Neuron (in vitro differentiated cells): ENCODE results near the gene LRRIQ1.

ENCODE experiments used
- H2AFZ ChIP-seq: one replicate; pipeline ENCODE4 v1.6.1; 2013; ENCODE audit warnings: low read depth, mild to moderate bottlenecking, inconsistent platforms, low read length, moderate library complexity
- H3K27me3 ChIP-seq: one replicate; pipeline ENCODE4 v1.6.1; 2013; ENCODE audit warnings: low read length; ENCODE audit not compliant: insufficient read depth
- H3K36me3 ChIP-seq: one replicate; pipeline ENCODE4 v1.6.1; 2013; ENCODE audit warnings: low read length; ENCODE audit not compliant: insufficient read depth
- H3K4me1 ChIP-seq: one replicate; pipeline ENCODE4 v1.6.1; 2013; ENCODE audit warnings: low read length; ENCODE audit not compliant: insufficient read depth
- H3K4me3 ChIP-seq: 2 replicates; pipeline ENCODE4 v1.5.1; 2013; ENCODE audit warnings: mild to moderate bottlenecking, low read length, moderate library complexity
- H3K9me3 ChIP-seq: one replicate; pipeline ENCODE4 v1.6.1; 2013; ENCODE audit warnings: low read length

The LRRIQ1 gene

DNA sequence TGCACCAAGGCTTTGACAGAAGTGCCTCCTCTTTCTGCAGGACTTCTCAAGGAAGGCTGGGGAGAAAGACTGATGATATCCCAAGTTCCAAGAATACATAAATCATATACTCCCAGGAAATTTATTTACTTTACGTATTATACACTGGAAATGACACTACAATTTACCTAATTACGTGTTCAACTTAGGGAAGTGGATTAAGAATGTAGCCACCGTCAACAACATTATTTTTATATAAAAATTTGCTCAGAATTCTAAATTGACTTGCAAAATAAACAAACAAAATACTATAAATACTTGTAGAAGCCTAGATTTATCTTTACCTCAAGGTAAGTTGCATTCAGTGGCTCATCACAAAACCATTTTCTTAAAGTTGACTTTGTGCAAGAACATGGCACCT lies 19.0 kb upstream of the LRRIQ1 start:
- Histone ChIP-seq H3K36me3 (no peaks in the 10 kb centered on the region), H3K4me1 (peaks cover 6% of the 10 kb centered on the region), H2AFZ (no peak overlapping the region), H3K4me3 (no peak overlapping the region), H3K9me3 (no peaks in the 10 kb centered on the region), H3K27me3 (no peaks in the 10 kb centered on the region)

DNA sequence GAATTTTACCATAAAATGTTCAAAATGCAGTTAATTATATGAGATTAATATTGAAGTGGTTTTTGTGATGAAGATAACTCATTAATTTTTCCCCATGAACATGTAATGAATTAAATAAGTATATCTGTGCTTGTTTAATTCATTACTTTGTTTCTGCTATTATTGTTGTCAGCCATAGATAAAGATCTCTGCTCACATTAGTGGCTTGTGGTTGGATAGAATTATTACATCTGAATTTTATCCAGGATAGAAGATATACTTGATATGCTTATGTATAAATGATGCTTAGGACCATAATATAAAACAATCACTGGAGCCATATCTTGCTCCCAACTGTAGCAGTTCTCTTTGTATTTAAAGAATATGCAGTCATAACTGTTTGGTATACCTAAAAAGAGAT lies 18.5 kb upstream of the LRRIQ1 start:
- Histone ChIP-seq H3K4me1 (peaks cover 6% of the 10 kb centered on the region), H2AFZ (no peak overlapping the region), H3K4me3 (no peak overlapping the region), H3K9me3 (no peaks in the 10 kb centered on the region), H3K27me3 (no peaks in the 10 kb centered on the region), H3K36me3 (no peaks in the 10 kb centered on the region)

DNA sequence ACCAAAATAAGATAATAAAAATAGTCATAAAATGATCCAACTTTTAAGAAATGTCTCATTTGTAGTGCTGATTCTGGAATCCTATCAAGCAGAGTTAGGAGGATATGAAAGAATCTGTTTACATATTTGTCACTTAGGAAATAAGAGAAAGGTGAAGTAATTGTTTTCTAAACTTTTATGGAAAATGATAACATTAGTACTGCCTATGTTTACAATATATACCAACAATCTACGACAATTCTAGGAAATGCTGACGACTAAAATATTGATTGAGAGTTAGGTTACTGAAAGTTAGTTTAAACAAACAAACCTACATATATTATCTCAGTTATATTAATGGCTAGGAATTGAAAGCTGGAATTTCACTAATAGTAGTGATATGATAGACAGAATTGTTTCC lies 18.1 kb upstream of the LRRIQ1 start:
- Histone ChIP-seq H3K9me3 (no peaks in the 10 kb centered on the region), H3K36me3 (no peaks in the 10 kb centered on the region), H3K4me1 (peaks cover 6% of the 10 kb centered on the region), H3K27me3 (no peaks in the 10 kb centered on the region), H3K4me3 (no peak overlapping the region), H2AFZ (no peak overlapping the region)

DNA sequence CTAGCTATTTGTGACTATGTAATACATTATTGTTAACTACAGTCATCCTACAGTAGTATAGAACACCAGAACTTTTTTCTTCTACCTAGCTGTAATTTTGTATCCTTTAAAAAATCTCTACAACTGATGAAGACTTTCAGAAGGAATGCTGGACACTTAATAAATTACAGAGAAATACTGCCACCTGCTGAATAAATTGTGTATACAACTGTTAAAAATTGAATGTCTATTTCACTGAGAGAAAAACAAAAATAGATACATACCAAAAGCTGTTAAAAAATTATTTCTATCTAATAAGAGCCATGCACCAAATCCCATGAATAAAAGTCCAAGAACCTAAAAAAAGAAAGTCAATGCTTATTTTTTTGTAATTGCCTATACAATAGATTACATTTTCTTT lies 6.7 kb upstream of the LRRIQ1 start:
- H2AFZ ChIP-seq = no peak overlapping the region
- no peaks in the 10 kb centered on the region for H3K4me1 ChIP-seq
- no peaks in the 10 kb centered on the region for H3K9me3 ChIP-seq
- H3K4me3 ChIP-seq = no peak overlapping the region
- no peaks in the 10 kb centered on the region for H3K36me3 ChIP-seq
- H3K27me3 ChIP-seq = no peaks in the 10 kb centered on the region

DNA sequence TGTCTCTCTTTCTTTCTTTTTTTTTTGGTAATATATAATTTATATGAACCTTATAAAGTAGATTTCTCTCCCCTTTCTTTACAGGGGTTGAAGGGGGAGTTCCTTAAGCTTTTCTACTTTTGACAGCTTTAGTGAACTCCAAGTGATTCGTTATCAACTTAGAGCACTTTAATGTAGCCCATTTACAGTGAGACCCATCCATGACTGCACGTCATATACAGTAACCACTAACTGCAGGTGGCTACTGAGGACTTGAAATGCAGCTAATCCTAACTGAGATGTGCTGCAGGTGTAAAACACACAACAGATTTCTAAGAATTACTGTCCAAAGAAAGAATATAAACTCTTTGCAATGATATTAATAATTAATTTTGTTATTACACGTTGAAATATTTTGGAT lies 582 bp downstream of the LRRIQ1 start:
- H3K27me3 ChIP-seq = no peaks in the 10 kb centered on the region
- peak overlapping the region; percentile 86 for H2AFZ ChIP-seq
- H3K9me3 ChIP-seq = no peaks in the 10 kb centered on the region
- peak overlapping the region; percentile 74 for H3K4me3 ChIP-seq
- no peaks in the 10 kb centered on the region for H3K36me3 ChIP-seq
- peaks cover 2% of the 10 kb centered on the region for H3K4me1 ChIP-seq

DNA sequence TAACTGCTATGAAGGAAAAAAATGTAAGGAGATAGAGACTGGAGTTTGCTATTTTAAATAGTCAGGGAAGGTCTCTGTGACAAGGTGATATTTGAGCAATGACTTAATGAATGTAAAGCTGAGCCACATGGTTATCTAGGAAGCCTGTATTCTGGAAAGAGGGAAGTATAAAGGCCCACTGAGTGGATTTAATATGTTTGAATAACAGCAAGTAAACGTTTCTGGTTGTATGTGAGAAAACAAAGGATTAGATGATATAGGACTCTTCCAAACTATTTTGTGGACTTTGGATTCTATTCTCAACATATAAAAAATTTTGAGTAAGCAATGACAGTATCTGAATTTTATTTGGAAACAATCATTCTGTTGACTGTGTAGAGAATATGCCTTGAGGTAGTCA lies 5.2 kb downstream of the LRRIQ1 start:
- Histone ChIP-seq H3K27me3 (no peaks in the 10 kb centered on the region), H3K9me3 (no peaks in the 10 kb centered on the region), H3K4me3 (no peak overlapping the region), H3K4me1 (no peaks in the 10 kb centered on the region), H3K36me3 (no peaks in the 10 kb centered on the region), H2AFZ (no peak overlapping the region)

DNA sequence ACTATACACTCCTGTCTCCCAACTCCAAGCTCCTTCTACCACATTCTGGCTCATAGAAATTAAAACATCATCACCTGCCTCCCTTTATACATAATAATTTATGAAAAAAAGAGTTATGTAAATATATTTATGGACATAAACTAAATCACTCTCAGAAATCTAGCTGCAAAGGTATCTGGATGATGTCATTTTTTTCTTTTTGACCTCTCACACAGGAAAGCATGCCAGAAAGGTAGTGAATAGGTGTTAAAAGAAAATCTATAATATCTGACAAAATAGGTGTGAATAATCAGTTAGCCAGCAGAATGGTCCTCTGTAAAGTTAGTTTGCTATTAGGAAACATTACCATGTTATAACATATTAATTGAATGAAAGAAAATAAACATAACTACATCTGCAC lies 7.7 kb downstream of the LRRIQ1 start:
- Histone ChIP-seq H3K4me1 (no peaks in the 10 kb centered on the region), H2AFZ (no peak overlapping the region), H3K4me3 (no peak overlapping the region), H3K9me3 (no peaks in the 10 kb centered on the region), H3K36me3 (no peaks in the 10 kb centered on the region), H3K27me3 (no peaks in the 10 kb centered on the region)

DNA sequence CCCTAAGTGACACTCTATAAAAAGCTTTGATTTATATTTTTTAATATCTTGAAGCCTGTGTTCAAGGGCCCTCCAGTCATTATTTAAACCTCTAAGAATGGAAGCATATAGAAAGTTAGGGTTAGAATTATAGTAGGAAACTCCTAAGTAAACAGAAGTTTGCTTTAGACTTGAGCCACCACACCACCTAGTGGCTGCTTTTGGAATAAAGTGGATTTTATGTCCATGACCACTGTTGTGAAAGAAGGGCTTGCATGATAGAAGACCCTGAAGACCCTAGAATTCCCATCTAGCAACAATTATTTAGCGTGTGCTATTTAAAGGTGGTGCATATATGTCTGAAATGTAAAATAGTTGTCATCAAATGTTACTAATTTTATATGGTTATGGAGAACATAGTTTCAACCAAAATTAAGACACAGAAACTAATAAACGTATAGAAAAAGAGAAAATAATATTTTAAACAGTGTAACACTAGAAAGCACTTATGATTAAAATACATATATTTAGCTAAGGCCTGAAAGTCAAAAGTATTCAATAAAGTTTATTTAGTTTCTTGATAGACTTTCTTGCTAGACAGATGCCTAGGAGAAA lies 21.3 kb downstream of the LRRIQ1 start:
- Histone ChIP-seq H3K9me3 (no peaks in the 10 kb centered on the region), H2AFZ (no peak overlapping the region), H3K36me3 (no peaks in the 10 kb centered on the region), H3K4me1 (no peaks in the 10 kb centered on the region), H3K27me3 (no peaks in the 10 kb centered on the region), H3K4me3 (no peak overlapping the region)

DNA sequence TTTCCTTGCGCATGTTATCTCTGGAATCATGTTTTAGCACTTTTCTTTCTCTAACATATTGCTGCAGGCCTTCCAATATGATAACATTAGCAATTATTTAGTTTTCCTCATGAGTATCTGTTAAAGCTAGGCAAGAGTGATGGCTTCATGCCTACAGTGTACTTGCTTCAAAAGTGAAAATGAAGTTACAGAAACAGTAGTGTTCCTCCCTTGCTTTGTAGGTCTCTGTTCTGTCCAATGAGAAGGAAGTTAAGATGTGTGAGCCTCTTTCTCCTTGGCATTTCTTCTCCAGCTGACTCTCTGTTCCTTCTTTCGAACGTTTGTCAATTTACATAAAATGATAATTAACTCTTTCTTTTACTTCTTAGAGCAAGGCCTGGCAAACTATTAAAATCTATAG lies 22.2 kb downstream of the LRRIQ1 start:
- H3K36me3 ChIP-seq = no peaks in the 10 kb centered on the region
- H3K9me3 ChIP-seq = no peaks in the 10 kb centered on the region
- no peaks in the 10 kb centered on the region for H3K27me3 ChIP-seq
- no peak overlapping the region for H2AFZ ChIP-seq
- H3K4me3 ChIP-seq = no peak overlapping the region
- H3K4me1 ChIP-seq = no peaks in the 10 kb centered on the region

DNA sequence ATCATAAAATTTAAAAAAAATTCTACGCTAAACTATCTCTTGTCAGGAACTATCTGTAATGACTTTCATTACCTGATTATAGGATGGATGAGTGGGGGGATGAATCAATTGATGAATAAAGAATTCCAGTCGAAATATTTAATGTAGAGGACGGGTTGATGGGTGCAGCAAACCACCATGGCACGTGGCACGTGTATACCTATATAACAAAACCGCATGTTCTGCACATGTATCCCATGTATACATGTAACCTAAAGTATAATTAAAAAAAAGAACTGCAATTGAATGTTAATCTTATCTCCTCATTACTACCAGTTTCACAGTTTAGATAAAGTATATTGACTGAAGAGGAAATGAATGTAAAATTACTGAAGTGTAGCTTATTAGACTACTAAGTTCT lies 23.4 kb downstream of the LRRIQ1 start:
- H3K4me3 ChIP-seq = no peak overlapping the region
- H3K9me3 ChIP-seq = no peaks in the 10 kb centered on the region
- H3K27me3 ChIP-seq = no peaks in the 10 kb centered on the region
- H3K4me1 ChIP-seq = no peaks in the 10 kb centered on the region
- H2AFZ ChIP-seq = no peak overlapping the region
- no peaks in the 10 kb centered on the region for H3K36me3 ChIP-seq

DNA sequence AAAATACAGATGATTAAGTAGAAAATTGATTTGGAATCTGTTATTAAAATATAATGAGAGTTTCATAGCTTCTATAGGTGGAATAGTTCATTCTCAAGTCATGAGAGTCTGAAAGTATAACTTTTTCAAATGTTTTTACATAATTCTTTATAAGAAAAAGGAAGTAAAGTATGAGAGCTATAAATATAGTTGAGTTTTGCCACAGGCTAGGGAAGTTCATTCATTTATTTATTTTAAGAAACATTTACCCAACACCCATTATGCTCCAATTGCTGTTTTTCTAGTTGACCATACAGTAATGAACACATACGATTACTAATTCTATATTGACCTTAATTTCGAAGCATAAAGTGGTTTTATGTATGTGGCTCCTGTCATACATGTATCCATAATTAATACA lies 24.8 kb downstream of the LRRIQ1 start:
- Histone ChIP-seq H3K9me3 (no peaks in the 10 kb centered on the region), H3K27me3 (no peaks in the 10 kb centered on the region), H2AFZ (no peak overlapping the region), H3K4me3 (no peak overlapping the region), H3K4me1 (no peaks in the 10 kb centered on the region), H3K36me3 (no peaks in the 10 kb centered on the region)

DNA sequence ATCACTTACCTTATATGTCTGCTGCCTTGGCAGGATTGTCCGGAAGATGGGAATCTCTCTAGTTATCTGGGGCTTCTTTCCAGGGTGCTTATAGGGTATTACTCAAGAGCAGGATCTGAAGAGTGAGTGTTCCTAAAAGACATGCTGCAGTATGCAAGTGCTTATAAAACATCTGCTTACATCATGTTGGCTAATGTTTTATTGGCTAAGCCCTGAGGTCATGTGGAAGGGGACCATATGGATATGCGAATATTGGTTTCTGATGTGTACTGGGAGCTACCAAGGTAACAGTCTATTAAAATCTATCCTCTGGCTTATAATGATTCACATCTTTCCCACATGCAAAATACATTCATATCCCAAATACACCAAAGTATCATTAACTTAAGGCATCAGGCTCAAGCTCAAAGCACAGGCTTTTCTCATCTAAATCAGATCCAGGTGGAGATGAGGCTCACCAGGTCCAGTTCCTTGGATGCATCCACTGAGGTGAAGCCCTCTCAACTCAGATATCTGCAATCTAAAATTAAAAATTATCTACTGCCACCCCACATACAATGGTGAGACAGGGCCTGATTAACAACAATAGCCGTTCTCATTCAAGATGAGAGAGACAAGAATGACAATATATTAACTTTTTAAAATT lies 29.8 kb downstream of the LRRIQ1 start:
- Histone ChIP-seq H3K9me3 (no peaks in the 10 kb centered on the region), H3K4me3 (no peak overlapping the region), H2AFZ (no peak overlapping the region), H3K36me3 (no peaks in the 10 kb centered on the region), H3K4me1 (no peaks in the 10 kb centered on the region), H3K27me3 (no peaks in the 10 kb centered on the region)

DNA sequence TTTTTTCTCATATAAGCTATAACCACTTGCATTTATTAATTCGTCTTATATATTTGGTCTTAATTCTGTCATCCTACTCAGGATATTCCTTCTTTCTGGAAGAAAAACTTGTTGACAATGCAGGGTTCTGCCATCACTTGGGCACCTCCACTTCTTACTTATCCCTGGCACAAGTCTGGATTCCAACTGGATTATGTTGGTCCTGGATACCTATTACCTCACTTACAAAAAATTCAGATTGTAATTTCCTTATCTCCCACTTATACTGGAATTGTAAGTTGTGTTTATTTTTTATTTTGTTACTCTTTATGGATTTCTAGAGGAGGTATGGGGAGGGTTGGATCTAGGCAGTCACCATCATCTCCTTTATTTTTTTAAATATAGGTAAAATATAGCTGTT lies 36.7 kb downstream of the LRRIQ1 start:
- Histone ChIP-seq H2AFZ (no peak overlapping the region), H3K36me3 (no peaks in the 10 kb centered on the region), H3K9me3 (no peaks in the 10 kb centered on the region), H3K4me1 (peaks cover 2% of the 10 kb centered on the region), H3K4me3 (no peak overlapping the region), H3K27me3 (no peaks in the 10 kb centered on the region)
